Measurements from ENCODE around the gene DOCK4.
"Not testable (repeated sequence)": the region's sequence is repeated elsewhere in the genome, so short reads cannot be mapped to it uniquely, and the experiment has no call there.

GRCh38 chr7:112249967-112250366, 43.8 kb upstream of the DOCK4 start:
- not testable (repeated sequence) for TF ChIP-seq CTCF (IDR thresholded peaks at IDR 0.05; ENCODE audit: insufficient read depth, low read length, poor library complexity, severe bottlenecking); EZH2phosphoT487 (conservative IDR thresholded peaks at IDR 0.05; ENCODE audit: low read length)
